Activated CD8-positive, alpha-beta memory T cell treated with anti-CD3 and anti-CD28 coated beads for 4 hours (primary cell): ENCODE measurements around the gene REM2.

Source experiments
- DNase-seq, 2 donors: peaks; one replicate each; pipeline ENCODE4 v3.0.0-alpha.2; 2020; ENCODE audit warnings: low read depth in 2 of 2

REM2 gene

DNA sequence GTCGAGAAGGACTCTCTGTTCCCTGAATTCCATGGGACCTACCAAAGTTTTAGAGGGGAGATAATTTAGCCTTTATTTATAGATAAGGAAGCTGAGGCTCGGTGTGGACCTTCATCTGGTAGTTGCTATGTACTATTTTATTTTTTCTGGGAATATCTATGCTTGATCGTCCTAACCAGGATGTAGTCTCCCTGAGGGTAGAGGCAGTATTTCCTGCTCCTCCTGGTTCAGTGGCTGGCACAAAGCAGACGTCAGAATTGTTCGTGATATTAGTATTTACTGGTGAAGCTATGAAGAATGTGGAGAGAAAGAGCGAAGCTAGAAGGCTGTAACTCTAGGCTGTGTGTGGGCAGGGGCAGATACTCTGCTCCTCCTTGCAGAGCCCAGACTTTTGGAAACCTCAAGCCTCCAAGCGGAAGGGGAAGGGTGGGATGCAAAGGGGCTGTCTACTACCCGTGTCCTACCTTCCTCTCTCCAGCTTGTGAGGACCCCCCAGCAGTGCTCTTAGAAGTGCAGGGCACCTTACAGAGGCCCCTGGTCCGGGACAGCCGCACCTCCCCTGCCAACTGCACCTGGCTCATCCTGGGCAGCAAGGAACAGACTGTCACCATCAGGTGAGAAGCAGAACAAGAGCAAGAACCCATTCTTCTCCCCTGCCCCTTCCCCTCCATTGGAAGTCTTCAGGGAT lies 10.0 kb upstream of the REM2 start:
- no peak for DNase-seq

DNA sequence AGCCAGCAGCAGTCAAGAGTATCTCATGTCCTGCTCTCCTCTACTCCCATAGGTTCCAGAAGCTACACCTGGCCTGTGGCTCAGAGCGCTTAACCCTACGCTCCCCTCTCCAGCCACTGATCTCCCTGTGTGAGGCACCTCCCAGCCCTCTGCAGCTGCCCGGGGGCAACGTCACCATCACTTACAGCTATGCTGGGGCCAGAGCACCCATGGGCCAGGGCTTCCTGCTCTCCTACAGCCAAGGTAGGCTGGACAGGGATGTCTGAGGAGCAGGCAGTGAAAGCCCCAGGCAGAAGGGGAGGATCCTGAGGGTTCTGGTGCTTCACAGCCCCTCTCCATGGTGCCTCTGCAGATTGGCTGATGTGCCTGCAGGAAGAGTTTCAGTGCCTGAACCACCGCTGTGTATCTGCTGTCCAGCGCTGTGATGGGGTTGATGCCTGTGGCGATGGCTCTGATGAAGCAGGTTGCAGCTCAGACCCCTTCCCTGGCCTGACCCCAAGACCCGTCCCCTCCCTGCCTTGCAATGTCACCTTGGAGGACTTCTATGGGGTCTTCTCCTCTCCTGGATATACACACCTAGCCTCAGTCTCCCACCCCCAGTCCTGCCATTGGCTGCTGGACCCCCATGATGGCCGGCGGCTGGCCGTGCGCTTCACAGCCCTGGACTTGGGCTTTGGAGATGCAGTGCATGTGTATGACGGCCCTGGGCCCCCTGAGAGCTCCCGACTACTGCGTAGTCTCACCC lies 7.8 kb upstream of the REM2 start:
- DNase-seq, result no peak

DNA sequence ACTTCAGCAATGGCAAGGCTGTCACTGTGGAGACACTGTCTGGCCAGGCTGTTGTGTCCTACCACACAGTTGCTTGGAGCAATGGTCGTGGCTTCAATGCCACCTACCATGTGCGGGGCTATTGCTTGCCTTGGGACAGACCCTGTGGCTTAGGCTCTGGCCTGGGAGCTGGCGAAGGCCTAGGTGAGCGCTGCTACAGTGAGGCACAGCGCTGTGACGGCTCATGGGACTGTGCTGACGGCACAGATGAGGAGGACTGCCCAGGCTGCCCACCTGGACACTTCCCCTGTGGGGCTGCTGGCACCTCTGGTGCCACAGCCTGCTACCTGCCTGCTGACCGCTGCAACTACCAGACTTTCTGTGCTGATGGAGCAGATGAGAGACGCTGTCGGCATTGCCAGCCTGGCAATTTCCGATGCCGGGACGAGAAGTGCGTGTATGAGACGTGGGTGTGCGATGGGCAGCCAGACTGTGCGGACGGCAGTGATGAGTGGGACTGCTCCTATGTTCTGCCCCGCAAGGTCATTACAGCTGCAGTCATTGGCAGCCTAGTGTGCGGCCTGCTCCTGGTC lies 7.2 kb upstream of the REM2 start:
- no peak for DNase-seq

DNA sequence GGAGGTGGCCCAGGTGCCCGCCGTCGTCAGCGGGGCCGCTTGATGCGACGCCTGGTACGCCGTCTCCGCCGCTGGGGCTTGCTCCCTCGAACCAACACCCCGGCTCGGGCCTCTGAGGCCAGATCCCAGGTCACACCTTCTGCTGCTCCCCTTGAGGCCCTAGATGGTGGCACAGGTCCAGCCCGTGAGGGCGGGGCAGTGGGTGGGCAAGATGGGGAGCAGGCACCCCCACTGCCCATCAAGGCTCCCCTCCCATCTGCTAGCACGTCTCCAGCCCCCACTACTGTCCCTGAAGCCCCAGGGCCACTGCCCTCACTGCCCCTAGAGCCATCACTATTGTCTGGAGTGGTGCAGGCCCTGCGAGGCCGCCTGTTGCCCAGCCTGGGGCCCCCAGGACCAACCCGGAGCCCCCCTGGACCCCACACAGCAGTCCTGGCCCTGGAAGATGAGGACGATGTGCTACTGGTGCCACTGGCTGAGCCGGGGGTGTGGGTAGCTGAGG lies 6.0 kb upstream of the REM2 start:
- no peak for DNase-seq

DNA sequence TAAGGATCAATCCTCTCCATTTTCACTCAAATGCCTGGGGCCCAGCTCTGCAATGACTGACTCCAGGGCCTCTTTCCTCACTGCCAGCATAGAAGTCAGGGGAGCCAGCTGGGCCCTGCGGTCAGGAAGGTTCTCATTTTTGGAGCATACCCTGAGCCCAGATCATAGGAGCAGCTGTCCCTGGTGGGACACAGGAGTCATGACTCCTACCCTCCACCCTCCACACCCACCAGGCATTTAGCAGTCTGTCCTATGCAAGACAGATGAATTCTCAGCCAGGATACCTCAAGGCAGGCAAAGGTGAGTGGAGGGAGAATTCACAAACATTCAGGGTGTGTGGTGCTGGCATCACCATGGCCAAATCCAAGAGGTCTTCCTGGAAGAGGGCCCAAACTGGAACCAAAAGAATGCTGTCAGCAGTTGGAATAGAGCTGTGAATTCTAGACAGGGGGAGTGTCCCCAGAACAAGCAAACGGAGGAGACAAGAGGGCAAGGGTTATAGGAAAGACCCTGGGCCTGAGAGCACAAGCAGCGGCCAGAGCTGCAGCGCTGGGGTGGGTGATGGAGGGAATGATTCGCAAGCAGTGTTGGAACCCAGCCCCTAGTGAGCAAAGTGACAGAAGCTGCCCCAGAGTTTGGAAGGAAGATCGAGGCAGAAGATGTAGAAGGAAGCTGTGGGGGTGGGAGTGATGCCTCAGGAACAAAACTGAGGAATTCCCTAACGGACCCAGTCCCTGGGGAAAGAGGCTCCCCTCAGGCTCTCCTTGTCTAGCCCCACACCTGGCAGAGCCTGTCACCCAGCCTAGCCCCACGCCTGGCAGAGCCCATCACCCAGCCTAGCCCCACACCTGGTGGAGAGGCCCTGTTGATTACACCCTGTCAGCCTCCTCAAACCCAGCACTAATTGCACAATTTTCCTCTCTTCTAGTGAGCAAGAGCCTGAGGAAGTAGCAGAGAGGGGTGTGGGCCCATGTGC lies 4.5 kb upstream of the REM2 start:
- DNase-seq, result no peak

DNA sequence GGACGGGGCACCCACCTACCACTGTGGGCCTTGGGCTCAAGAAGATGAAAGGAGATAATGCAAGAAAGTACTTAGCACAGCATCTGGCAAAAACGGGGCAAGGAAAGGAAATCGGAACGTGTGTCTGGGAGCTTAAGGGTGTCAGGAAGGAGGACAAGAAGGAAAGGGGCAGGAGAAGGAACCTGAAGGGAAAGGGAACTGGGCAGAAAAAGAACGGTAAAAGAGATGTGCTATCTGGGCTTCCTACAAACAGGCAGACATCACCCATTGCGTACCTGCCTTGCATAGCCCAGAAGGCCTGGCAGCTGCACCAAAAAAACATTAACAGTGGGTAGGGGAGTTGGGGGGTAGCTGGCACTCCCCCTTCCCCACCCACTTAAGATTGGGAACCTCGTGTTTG lies 958 bp upstream of the REM2 start:
- no peak for DNase-seq

DNA sequence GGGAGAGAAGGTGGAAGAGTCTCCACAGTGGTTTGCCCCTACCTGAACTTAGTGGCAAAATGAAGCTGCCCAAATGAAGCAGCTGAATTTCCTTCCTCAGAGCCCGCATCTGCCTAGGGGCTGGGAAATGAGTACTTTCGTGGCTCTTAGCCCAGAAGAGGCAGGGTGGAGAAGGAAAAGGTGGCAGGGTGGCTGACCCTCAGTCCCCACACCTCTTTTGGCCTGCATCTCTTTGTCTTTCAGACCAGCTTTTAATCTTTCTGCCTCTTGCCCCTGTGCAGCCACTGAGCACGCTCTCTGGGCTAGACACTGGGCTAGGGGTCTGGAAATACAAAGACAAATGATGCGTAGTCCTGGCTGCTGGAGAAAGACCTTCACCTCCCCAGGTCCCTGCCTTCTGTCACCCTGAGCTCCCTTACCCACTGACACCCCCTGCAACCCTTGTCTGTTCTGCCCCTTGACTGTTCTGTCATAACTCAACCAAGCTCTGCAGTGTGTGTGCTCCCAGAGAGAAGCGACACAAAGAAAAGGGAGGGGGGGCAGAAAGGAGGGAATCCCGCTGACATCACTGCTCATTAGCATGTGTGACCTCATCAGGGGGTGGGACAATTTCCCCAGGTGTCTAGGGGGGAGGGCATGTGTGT lies 371 bp upstream of the REM2 start:
- DNase-seq, result peak; percentile 21 to 46

DNA sequence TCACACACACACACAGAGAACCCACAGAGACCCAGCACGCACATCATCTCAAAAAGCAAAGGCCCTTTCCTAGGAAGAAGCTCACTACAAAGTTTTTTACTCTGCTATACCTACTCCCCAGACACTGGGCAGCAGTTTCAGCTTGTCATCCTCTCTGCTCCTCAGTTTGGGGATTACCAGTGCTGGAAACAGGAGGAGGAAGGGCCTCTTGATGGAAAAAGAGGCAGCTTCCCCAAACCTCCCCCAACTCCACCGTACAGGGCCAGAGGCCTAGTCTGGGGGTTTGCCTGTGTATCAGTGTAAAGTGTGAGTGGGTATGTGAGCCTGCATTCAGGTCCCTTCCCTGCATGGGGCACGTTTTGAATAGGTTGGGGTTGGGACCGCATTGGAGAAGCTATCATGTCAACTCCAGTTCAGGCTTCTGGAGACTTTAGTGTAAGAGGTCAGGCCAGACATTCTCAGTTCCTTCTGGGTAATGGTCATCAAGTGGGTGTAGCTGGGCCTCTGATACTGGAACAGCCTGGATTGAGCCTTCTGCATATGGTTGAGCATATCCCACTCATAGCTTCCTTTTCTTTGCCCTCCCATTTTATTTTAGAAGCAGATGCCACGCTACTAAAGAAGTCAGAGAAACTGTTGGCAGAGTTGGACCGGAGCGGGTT lies 1.2 kb downstream of the REM2 start:
- no peak for DNase-seq

DNA sequence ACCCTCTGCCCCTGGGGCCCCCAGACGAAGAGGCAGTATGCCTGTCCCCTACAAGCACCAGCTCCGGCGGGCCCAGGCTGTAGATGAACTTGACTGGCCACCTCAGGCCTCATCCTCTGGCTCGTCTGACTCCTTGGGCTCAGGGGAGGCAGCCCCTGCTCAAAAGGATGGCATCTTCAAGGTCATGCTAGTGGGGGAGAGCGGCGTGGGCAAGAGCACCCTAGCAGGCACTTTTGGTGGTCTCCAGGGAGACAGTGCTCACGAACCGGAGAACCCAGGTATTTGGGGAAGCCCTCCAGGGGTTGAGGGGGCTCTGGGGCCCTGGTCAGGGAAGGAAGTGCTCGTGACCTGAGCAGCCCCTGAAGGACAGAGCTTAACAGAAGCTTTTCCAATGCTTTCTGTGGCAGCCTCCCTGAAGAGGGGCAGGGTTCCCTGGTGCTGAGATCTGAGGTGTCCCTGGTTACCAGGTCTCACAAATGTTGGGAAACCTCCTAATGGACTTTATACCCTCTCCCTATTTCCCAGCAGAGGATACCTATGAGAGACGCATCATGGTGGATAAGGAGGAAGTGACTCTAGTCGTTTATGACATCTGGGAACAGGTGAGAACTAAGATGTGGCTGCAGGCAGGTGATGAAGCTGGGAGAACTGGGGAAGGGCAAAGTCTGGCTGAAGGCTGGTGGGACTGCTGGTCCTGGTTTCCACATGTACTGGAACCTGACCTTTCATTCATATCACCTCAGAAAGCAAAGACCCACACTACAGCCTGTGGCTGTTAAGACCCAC lies 1.9 kb downstream of the REM2 start:
- DNase-seq, result no peak

DNA sequence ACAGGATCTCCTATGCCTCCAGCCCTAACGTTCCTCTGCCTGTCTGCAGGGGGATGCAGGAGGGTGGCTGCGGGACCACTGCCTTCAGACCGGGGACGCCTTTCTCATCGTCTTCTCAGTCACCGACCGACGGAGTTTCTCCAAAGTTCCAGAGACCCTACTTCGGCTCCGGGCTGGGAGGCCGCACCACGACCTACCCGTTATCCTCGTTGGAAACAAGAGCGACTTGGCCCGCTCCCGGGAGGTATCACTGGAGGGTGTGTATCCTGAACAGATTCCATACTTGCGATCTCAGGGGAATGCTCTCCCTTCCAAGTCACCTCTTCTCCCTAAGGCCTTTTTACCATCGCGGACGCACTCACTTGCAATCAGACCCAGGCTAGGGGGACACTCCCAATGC lies 3.0 kb downstream of the REM2 start:
- no peak for DNase-seq

DNA sequence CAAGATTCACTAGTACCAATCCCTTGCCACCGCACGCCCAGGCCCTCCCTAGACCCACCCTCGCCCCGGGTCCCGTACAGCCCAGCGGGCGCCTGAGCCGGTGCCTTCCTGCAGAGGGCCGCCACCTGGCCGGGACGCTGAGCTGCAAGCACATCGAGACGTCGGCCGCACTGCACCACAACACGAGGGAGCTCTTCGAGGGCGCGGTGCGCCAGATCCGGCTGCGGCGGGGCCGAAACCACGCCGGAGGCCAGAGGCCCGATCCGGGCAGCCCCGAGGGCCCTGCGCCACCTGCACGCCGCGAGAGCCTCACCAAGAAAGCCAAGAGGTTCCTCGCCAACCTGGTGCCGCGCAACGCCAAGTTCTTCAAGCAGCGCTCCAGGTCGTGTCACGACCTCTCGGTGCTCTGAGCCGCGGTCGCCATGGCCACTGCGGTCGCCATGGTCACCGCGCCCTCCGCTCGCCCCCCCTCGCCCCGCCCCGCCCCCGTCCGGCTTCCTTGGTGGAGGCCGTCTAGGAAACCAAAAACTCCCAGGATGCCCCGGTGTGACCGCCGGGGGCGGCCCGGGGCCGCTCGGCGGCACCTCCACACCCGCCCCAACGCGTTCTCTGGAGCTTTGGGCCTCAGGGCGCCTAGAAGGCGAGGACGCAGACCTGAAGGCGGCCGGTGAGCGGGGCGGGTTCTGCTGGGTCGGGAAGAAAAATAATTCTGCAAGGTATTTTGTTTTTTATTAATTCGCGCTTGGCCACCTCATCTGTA lies 3.7 kb downstream of the REM2 start:
- DNase-seq, result peak; percentile 44 to 48

DNA sequence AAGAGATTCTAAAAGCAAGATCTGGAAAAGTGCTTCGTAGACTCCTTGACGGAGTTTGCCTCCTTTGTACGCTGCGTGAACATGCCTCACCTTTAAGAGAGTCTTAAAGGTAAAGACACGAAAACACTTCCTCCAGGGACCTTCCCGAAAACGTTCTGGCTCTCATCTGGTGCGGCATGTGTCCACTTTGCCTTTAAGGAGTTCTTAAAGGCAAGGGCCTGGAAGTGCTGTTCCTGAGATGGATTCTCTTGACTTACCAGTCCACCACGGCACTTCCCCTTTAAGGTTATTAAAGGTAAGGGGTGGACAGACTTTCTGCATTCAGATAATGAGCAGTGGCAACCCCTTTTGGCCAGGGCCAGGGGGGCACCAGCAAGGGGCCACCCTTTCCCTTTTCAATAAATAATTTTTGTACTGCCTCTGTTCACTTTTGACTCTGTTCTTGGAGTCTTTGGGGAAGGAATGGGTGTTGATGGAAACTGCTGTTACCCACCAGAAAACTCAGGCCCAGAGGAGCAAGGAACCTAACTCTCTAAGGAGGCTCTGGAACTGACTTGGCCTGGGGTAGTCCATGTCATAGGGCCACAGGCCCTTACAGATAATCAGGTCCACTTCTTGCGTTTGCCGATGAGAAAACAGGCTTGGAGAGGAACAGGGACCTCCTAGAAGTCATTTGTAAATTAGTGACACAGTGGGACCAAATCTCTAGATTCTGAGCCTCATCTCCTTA lies 4.4 kb downstream of the REM2 start:
- no peak for DNase-seq

DNA sequence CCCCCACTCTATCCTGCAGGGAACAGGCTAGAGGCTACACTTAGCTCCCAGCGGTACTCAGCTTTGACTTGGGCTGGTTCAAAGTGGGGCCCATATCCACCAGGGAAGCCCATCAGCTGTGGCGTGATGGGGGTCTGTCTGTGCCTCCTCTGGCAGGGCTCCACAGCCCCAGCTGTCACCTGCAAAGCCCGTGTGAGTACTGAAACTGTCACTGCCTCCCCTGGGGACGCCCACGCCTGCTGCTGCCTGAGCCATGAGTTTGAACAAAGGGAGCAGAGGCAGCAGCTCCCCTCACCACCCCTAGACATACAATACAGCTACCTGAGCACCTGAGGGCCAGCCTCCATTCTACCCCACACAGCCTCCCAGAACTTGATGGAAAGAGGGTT lies 5.0 kb downstream of the REM2 start:
- peak; percentile 15 to 41 for DNase-seq

DNA sequence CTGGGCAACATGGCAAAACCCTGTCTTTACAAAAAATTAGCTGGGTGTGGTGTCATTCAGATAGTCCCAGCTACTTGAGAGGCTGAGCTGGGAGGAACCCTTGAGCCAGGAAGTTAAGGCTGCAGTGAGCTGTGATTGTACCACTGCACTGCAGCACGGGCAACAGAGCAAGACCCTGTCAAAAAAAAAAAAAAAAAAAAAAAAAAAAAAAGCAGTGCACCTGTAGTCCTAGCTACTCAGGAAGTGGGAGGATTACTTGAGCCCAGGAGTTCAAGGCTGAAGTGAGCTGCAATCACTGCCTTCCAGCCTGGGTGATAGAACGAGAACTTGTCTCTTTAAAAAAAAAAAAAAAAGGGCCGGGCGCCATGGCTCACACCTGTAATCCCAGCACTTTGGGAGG lies 5.6 kb downstream of the REM2 start:
- DNase-seq, result no peak

DNA sequence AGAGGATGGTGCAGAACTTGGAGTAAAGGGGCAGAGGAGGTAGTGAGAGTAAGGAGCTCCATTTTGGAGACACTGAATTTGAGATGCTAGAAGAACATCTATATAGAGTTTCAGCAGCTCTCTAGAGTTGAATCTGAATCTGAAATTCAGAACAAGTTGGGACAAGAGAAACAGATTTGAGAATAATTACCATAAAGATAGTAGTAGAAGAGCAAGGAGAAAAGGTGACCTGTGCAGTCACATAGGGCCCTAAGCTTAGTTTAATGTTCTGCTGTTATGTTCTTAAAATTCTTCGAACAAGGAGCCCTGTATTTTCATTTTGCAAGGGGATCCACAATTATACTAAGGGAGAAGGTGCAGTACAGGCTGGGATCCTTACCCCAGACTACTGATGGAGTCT lies 7.4 kb downstream of the REM2 start:
- DNase-seq, result no peak

DNA sequence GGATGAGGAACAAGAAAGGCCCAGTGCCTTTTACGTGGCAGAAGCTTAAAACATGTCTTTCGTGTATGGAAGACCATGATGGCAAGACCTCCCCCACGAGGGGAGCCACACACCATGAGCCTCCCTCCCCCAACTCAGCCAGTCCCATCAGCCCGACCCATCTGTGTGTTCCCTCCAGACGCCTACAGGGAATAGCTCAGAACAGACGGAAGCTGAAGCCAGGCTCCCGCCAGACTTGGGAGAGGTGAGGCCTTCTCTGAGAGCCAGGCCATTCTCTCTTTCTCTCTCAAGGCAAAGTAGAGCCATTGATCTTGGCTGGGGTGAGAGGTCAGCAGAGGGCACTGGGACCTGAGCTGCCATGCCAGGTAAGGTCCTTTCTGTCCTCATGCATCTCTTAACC lies 9.5 kb downstream of the REM2 start:
- no peak for DNase-seq

DNA sequence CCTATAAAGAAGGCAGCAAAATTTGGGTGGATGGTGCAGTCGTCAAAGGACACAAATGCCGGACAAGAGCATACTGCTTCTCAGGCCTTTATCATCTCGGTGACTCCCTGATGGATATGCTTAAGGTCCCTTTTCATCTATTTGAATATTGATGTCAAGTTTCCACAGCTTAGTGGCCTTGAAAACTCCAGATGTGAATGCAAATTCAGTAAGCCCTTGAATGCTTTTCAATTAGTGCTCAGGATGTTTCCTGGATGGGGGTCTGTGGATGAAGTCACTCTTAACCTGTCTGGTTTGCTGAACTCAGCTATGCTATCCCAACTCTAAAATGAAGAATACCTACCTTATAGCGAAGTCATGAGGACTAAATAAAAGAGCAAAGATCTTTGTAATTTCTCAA lies 10.7 kb downstream of the REM2 start:
- no peak for DNase-seq

DNA sequence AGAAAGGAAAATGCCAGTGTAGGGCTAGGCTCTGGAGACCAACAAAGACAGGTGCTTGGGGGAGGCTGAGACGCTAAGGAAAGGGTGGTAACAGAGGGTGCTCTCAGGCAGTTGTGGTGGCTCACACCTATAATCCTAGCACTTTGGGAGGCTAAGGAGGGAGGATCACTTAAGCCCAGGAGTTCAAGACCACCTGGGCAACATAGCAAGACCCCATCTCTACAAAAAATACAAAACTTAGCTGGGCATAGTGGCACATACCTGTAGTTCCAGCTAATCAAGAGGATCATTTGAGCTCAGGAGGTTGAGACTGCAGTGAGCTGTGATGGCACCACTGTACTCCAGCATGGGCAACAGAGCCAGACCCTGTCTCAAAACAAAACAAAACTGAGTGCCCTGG lies 12.4 kb downstream of the REM2 start:
- no peak for DNase-seq

DNA sequence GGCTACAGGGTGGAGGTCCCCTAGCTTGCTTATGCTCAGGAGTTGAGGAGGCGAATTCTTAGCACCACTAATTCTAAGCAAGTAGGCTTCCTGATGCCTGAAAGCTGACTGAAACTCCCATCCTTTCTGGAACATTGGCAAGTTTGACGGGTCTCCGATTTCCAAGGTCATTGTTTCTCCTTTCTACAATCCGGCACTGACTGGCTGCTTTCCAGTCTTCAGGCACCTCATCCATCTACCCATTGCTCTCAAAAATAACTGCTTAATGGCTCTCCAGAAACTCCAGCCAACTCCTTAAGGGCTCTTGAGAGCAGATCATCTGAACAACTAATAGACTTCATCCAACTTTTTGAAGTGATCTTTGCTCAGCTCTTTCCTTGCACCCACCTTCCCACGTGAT lies 13.3 kb downstream of the REM2 start:
- DNase-seq, result no peak
